Epithelial cell of proximal tubule (primary cell): Measurements from ENCODE around the gene VEZF1. TPM values are rescaled to one million over a fixed set of nuclear protein-coding genes. Genes with fewer than 3 reads are reported as not detected.
"Not testable (repeated sequence)": the region's sequence is repeated elsewhere in the genome, so short reads cannot be mapped to it uniquely, and the experiment has no call there.

Experiments
- DNase-seq: peaks from one replicate; pipeline ENCODE4 v3.0.0-alpha.2; 2011; ENCODE audit warnings: low read depth
- H3K4me3 ChIP-seq: 2 replicates; pipeline ENCODE4 v1.5.1; 2011; ENCODE audit warnings: low read depth, mild to moderate bottlenecking, low read length
- total RNA-seq: library from RNA; depleted of rRNA; stranded (reverse); fragments of >200 nt; gene quantifications from 2 replicates; pipeline ENCODE4 v1.2.3, GENCODE V29; 2015
- TF ChIP-seq, protein P1 (sequence below): conservative IDR thresholded peaks from 2 replicates; pipeline ENCODE4 v1.5.1; 2012; ENCODE audit warnings: low read depth, mild to moderate bottlenecking, low read length

The VEZF1 gene
- total RNA-seq, 1 donor from 2014 or later: 54.6 TPM

DNA sequence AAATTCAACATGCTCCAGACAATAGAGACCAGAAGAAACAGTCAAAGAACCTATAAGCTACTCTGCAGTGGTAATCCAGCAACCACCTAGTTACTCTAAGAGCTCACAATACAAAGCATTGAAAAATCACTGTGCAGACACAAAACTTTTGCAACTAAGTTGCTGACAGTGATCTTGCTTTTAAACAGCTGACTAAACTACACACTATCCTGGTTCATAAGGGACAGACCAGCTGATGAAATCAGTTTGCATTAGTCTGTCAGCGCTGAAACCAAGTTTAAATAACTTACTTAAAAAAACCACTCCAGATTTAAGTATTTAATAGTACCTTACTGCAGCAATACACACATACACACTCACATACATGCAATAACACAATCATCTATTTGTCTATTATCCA lies 4.6 kb downstream of the VEZF1 start:
- TF ChIP-seq, protein P1, sequence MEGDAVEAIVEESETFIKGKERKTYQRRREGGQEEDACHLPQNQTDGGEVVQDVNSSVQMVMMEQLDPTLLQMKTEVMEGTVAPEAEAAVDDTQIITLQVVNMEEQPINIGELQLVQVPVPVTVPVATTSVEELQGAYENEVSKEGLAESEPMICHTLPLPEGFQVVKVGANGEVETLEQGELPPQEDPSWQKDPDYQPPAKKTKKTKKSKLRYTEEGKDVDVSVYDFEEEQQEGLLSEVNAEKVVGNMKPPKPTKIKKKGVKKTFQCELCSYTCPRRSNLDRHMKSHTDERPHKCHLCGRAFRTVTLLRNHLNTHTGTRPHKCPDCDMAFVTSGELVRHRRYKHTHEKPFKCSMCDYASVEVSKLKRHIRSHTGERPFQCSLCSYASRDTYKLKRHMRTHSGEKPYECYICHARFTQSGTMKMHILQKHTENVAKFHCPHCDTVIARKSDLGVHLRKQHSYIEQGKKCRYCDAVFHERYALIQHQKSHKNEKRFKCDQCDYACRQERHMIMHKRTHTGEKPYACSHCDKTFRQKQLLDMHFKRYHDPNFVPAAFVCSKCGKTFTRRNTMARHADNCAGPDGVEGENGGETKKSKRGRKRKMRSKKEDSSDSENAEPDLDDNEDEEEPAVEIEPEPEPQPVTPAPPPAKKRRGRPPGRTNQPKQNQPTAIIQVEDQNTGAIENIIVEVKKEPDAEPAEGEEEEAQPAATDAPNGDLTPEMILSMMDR: no peak
- DNase-seq: no peak
- no peak overlapping the region for H3K4me3 ChIP-seq

GRCh38 chr17:57982452-57983170 lies 5.4 kb downstream of the VEZF1 start:
- no peak overlapping the region for H3K4me3 ChIP-seq
- TF ChIP-seq, protein P1: no peak
- no peak for DNase-seq

DNA sequence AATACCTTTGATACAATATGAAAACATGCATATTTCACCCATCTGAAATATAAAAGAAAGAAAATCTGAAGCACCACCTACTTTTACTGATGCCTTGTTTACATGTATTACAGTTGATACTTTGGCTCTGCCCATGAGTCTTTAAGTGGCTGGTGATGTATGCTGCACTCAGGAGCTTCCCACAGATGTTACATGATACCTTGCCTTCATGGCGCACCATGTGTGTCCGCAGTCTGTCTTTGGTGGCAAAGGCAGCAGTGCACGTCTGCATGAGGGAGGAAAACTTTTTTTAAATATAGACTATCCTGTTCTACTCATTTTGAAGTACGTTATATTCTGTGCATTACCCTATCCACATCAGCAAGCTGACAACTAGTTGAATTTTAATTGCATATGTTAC lies 7.5 kb downstream of the VEZF1 start:
- H3K4me3 ChIP-seq: no peak overlapping the region
- no peak for DNase-seq
- TF ChIP-seq, protein P1: no peak

- H3K4me3 ChIP-seq: no peak overlapping the region
- DNase-seq: no peak
- TF ChIP-seq, protein P1: no peak
Measured at GRCh38 chr17:57979076-57979475, 9.0 kb downstream of the VEZF1 start.

GRCh38 chr17:57976594-57976993 lies 11.5 kb downstream of the VEZF1 start:
- TF ChIP-seq, protein P1: no peak
- no peak overlapping the region for H3K4me3 ChIP-seq
- no peak for DNase-seq

DNA sequence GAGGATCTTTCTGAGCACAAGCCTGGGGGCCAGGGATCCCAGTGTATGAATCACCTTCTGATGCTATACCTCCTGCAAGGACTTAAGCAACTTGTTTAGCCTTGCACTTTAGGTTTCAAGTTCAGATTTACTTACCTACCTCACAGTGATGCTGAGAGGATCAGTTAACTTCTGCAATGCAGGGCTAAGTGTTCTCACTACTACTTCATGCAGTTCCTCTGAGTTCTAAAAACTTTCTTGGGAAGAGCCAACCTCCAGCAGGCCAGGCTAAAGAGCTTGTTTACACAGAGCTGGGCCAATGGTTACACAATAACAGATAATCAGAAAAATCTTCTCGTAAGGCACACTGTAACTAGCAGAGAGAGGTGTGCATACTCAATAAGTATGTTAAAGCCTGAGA lies 13.0 kb downstream of the VEZF1 start:
- DNase-seq: no peak
- TF ChIP-seq, protein P1: no peak
- no peak overlapping the region for H3K4me3 ChIP-seq

- H3K4me3 ChIP-seq, DNase-seq: not testable (repeated sequence)
Measured at GRCh38 chr17:57974053-57974824, 13.8 kb downstream of the VEZF1 start.
